Right lobe of liver (tissue), 6 donors: ENCODE measurements around the gene NAA30. TPM values are rescaled to one million over a fixed set of nuclear protein-coding genes. Genes with fewer than 3 reads are reported as not detected.
"Not testable (repeated sequence)": the region's sequence is repeated elsewhere in the genome, so short reads cannot be mapped to it uniquely, and the experiment has no call there.

Experiments
- ATAC-seq, 4 donors: fragments of 200-7000 bp; cut with Tn5 transposase; one replicate each; pipeline ENCODE4 v1.9.1; 2020; ENCODE audit warnings: mild to moderate bottlenecking in 4 of 4, moderate library complexity in 4 of 4
- DNase-seq, 3 donors: peaks; one replicate each; pipeline ENCODE4 v3.0.0-alpha.2; 2020
- H3K27ac ChIP-seq, 3 donors: fragments of 200-600 bp; one replicate each; pipeline ENCODE4 v1.8.0; 2022
- H3K27me3 ChIP-seq, 2 donors: fragments of 200-600 bp; one replicate each; pipeline ENCODE4 v1.8.0; 2022
- H3K36me3 ChIP-seq, 4 donors: fragments of 200-600 bp; sonication (generic) in 1 of 4; one replicate each; pipeline versions ENCODE4 v1.5.1 to v1.8.0; 2017 to 2022; ENCODE audit warnings: control low read depth in 1 of 4
- H3K4me1 ChIP-seq, 4 donors: fragments of 200-600 bp; sonication (generic) in 1 of 4; one replicate each; pipeline versions ENCODE4 v1.5.1 to v1.8.0; 2017 to 2022; ENCODE audit warnings: control low read depth in 1 of 4
- H3K4me3 ChIP-seq, 3 donors: fragments of 200-600 bp; one replicate each; pipeline ENCODE4 v1.8.0; 2022
- H3K9me3 ChIP-seq, 4 donors: fragments of 200-600 bp; sonication (generic) in 1 of 4; one replicate each; pipeline versions ENCODE4 v1.5.1 to v1.8.0; 2017 to 2022; ENCODE audit warnings: control low read depth in 1 of 4
- CTCF ChIP-seq, 4 donors: fragments of 200-600 bp in 3 of 4; fragments of 450-650 bp in 1 of 4; IDR thresholded peaks; one replicate each; pipeline versions ENCODE4 v1.5.1 to v1.8.0; 2016 to 2022; ENCODE audit warnings: antibody characterized with exemption in 4 of 4, mild to moderate bottlenecking in 2 of 4
- POLR2A ChIP-seq: fragments of 450-650 bp; IDR thresholded peaks from one replicate; pipeline ENCODE4 v1.6.1; 2017; ENCODE audit warnings: antibody characterized with exemption, mild to moderate bottlenecking
- WGBS: methylation state at CpG from one replicate; pipeline ENCODE4 v1.1.6; 2018; ENCODE audit warnings: low coverage, low lambda C conversion rate; ENCODE audit not compliant: insufficient coverage; ENCODE audit errors: missing lambda C conversion rate; 5-methylcytosine and 5-hydroxymethylcytosine counted together
- intact Hi-C, 2 donors: fragments of 100-400 bp; cut with DNase I; formaldehyde crosslinking; loops; one replicate each; pipeline versions ENCODE4 v1.11.2 to v1.14.1; 2022
- long read RNA-seq: library from polyadenylated mRNA; unstranded; transcript quantifications from one replicate; pipeline ENCODE4 v2.0.0, GENCODE V29; 2019
- total RNA-seq, 6 experiments: library from RNA; depleted of rRNA in 2 of 6; stranded (reverse); fragments of >200 nt in 2 of 6; fragmentation: NEBNext Ultra II Directional in 3 of 6; extraction: Animal tissue kit (Norgen Biotek cat#: 25700) in 3 of 6; gene quantifications; one replicate each; pipeline versions ENCODE4 v1.1.0 to v1.2.4, GENCODE V29; 2016 to 2023
- donor health status: DM: no; HTN: yes; CAD: no.
- donor health status: DM: no; HTN: no; CAD: no.
- donor health status: DM: no; HTN: no; CAD: no.
- donor health status: DM: no; HTN: yes; CAD: no.
- donor health status: DM: no; HTN: yes; CAD: no.

Gene NAA30
- total RNA-seq, result 10 to 100 TPM; 10.5 to 17.1 (median 13.5) TPM
- long read RNA-seq, partial matches to known transcripts, result 1 of 1 reads
- long read RNA-seq, other reads (novel, unspliced or antisense), result 0 of 1 reads

- intact Hi-C loops, result no loop called here
- Histone ChIP-seq H3K4me1 (peaks cover 0 to 22% (median 3%) of the 10 kb centered on the region in 4 donors), H3K27ac (peak within 1 kb of the TSS; percentile 79 to 85 (median 83)), H3K27me3 (no peaks in the 10 kb centered on the region), H3K36me3 (no peaks in the 10 kb centered on the region), H3K4me3 (peak within 1 kb of the TSS; percentile 82 to 89 (median 87)), H3K9me3 (no peaks in the 10 kb centered on the region)
- ATAC-seq (peak; percentile 91 to 96 (median 92)), DNase-seq (peak; percentile 93 to 97 (median 95))
- TF ChIP-seq POLR2A, result no peak
- TF ChIP-seq CTCF (IDR thresholded peaks at IDR 0.05), result no peak
- under 1% methylated on average over 12 of the region's 62 CpGs for whole genome bisulfite sequencing
Measured at GRCh38 chr14:57390037-57390805, at the start of gene NAA30. NAA30 (plus strand) TSS chr14:57390586; CDS start chr14:57390958, 372 bp downstream.

DNA sequence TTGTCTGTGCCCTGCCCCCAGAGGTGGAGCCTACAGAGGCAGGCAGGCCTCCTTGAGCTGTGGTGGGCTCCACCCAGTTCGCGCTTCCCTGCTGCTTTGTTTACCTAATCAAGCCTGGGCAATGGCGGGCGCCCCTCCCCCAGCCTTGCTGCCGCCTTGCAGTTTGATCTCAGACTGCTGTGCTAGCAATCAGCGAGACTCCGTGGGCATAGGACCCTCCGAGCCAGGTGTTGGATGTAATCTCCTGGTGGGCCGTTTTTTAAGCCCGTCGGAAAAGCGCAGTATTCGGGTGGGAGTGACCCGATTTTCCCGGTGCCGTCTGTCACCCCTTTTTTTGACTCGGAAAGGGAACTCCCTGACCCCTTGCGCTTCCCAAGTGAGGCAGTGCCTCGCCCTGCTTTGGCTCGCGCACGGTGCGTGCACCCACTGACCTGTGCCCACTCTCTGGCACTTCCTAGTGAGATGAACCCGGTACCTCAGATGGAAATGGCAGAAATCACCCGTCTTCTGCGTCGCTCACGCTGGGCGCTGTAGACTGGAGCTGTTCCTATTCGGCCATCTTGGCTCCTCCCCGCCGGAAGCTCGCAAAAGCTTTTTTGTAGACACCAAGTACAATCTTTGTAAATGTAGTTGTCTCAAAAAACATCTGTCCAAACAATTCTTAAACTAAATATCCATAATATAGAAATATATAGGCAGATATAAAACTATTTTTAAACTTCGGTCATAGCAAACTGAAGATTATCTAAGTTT, 46.7 kb upstream of the NAA30 start:
- DNase-seq, H3K4me3 ChIP-seq, H3K4me1 ChIP-seq, ATAC-seq, H3K27me3 ChIP-seq, H3K27ac ChIP-seq, H3K36me3 ChIP-seq, intact Hi-C loops, H3K9me3 ChIP-seq: not testable (repeated sequence)
- 79% methylated on average over 6 of the region's 34 CpGs for WGBS

DNA sequence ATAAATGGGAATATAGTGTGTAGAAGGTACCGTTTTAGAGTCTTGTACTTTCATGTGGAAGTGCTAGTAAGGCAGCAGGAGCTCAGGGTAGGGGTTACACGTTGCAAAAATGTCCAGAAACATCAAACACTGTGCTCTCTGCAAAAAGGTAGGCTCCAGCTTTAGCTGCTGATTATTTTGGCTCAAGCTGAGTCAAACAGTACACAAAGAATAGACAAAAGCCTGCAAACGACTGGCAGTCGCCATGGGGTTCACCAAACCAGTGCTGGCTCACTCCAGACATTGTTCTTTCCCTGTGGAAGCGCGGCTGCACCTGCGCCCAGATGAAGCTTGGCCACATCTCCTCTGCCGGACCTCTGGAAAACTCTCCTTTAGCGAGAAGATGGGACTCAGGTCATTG, 45.3 kb upstream of the NAA30 start:
- intact Hi-C loops, result no loop called here
- no peaks in the 10 kb centered on the region for H3K36me3 ChIP-seq
- ATAC-seq, result no peak
- no peak overlapping the region for H3K27ac ChIP-seq
- H3K27me3 ChIP-seq, result no peaks in the 10 kb centered on the region
- no peak for DNase-seq
- no peaks in the 10 kb centered on the region for H3K4me1 ChIP-seq
- no peaks in the 10 kb centered on the region for H3K9me3 ChIP-seq
- WGBS, result 49% methylated on average over 5 of the region's 9 CpGs
- no peak overlapping the region for H3K4me3 ChIP-seq
- TF ChIP-seq POLR2A (no peak), CTCF (IDR thresholded peaks at IDR 0.05) (no peak)

GRCh38 chr14:57346741-57347140, 43.6 kb upstream of the NAA30 start:
- no peak for TF ChIP-seq CTCF (IDR thresholded peaks at IDR 0.05)
- TF ChIP-seq POLR2A, result no peak

More at GRCh38 chr14:57346741-57347140, 43.6 kb upstream of the NAA30 start:
- WGBS, result 36% methylated on average over 2 of the region's 2 CpGs
- intact Hi-C loops, result no loop called here
- H3K4me3 ChIP-seq, result no peak overlapping the region
- no peaks in the 10 kb centered on the region for H3K9me3 ChIP-seq
- H3K27me3 ChIP-seq, result no peaks in the 10 kb centered on the region
- ATAC-seq (no peak), DNase-seq (no peak)
- no peaks in the 10 kb centered on the region for H3K4me1 ChIP-seq
- H3K27ac ChIP-seq, result no peak overlapping the region
- H3K36me3 ChIP-seq, result no peaks in the 10 kb centered on the region
